SU-DHL-6 (cell line): Measurements from ENCODE around the gene ASAP2.

ENCODE experiments used
- H2AFZ ChIP-seq: fragments of 200-600 bp; sonication (generic); 2 replicates; pipeline ENCODE4 v1.6.1; 2014; ENCODE audit warnings: low read depth, mild to moderate bottlenecking, moderate library complexity, mixed read lengths, antibody characterized with exemption, low read length; ENCODE audit not compliant: severe bottlenecking
- H3F3A ChIP-seq: fragments of 200-600 bp; shearing (Covaris generic); 2 replicates; pipeline ENCODE4 v1.6.0; 2016; ENCODE audit warnings: antibody characterized with exemption, mild to moderate bottlenecking; ENCODE audit not compliant: insufficient read depth
- H3K27ac ChIP-seq: fragments of 200-600 bp; sonication (generic); 2 replicates; pipeline ENCODE4 v1.5.1; 2016; ENCODE audit warnings: low read depth, mild to moderate bottlenecking, low read length, moderate library complexity, mixed read lengths
- H3K27me3 ChIP-seq: fragments of 200-600 bp; sonication (generic), shearing (Covaris generic); 2 replicates; pipeline ENCODE4 v1.6.0; 2014; ENCODE audit warnings: mild to moderate bottlenecking, low read length
- H3K36me3 ChIP-seq: fragments of 200-600 bp; sonication (generic); 2 replicates; pipeline ENCODE4 v1.6.1; 2014; ENCODE audit warnings: mild to moderate bottlenecking, low read length, mixed read lengths
- H3K4me2 ChIP-seq: fragments of 300-600, 200-600 bp; shearing (Covaris generic), sonication (generic); 2 replicates; pipeline ENCODE4 v1.6.0; 2014; ENCODE audit warnings: low read length, low read depth, mild to moderate bottlenecking; ENCODE audit not compliant: poor library complexity, severe bottlenecking
- H3K4me3 ChIP-seq: fragments of 200-600 bp; sonication (generic); 2 replicates; pipeline ENCODE4 v1.5.1; 2014; ENCODE audit warnings: antibody characterized with exemption, low read length, mild to moderate bottlenecking, mixed read lengths; ENCODE audit not compliant: insufficient read depth, poor library complexity, severe bottlenecking
- H3K79me2 ChIP-seq: fragments of 200-600 bp; sonication (generic); 2 replicates; pipeline ENCODE4 v1.6.1; 2014; ENCODE audit warnings: mild to moderate bottlenecking, low read length, moderate library complexity; ENCODE audit not compliant: insufficient read depth
- H3K9ac ChIP-seq: fragments of 200-600 bp; sonication (generic); 2 replicates; pipeline ENCODE4 v1.7.0; 2014; ENCODE audit warnings: mild to moderate bottlenecking, low read length
- H3K9me2 ChIP-seq: fragments of 200-600 bp; sonication (generic); replicated peaks from 2 replicates; pipeline ENCODE4 v1.6.1; 2014; ENCODE audit warnings: low read length; ENCODE audit not compliant: insufficient read depth
- H3K9me3 ChIP-seq: fragments of 200-600 bp; sonication (generic); 2 replicates; pipeline ENCODE4 v1.6.1; 2014; ENCODE audit warnings: low read length, mixed read lengths; ENCODE audit not compliant: insufficient read depth
- H4K20me1 ChIP-seq: fragments of 200-600 bp; sonication (generic); 2 replicates; pipeline ENCODE4 v1.6.1; 2014; ENCODE audit warnings: low read depth, mild to moderate bottlenecking, antibody characterized with exemption, low read length, moderate library complexity, mixed read lengths
- EZH2phosphoT487 ChIP-seq: fragments of 200-600 bp; sonication (generic), shearing (Covaris generic); conservative IDR thresholded peaks from 2 replicates; pipeline ENCODE4 v1.6.1; 2018; ENCODE audit warnings: mild to moderate bottlenecking, antibody characterized with exemption, low read length, moderate library complexity, mixed read lengths
- TF ChIP-seq, protein P1 (sequence below): fragments of 200-600 bp; sonication (generic); IDR thresholded peaks from one replicate; pipeline ENCODE4 v1.5.1; 2017; ENCODE audit warnings: antibody characterized with exemption, mild to moderate bottlenecking, low read length, moderate library complexity; ENCODE audit not compliant: insufficient read depth, poor library complexity, severe bottlenecking

The ASAP2 gene

GRCh38 chr2:9251154-9252001 is 44.8 kb downstream of the ASAP2 start:
- H3K4me2 ChIP-seq = no peak overlapping the region
- no peaks in the 10 kb centered on the region for H3F3A ChIP-seq
- H3K9ac ChIP-seq = no peak overlapping the region

GRCh38 chr2:9252002-9252357 is 45.4 kb downstream of the ASAP2 start:
- no peak overlapping the region for H3K4me2 ChIP-seq
- no peaks in the 10 kb centered on the region for H3K36me3 ChIP-seq
- H3K9me2 ChIP-seq = no peaks in the 10 kb centered on the region
- no peak overlapping the region for H3K9ac ChIP-seq
- no peaks in the 10 kb centered on the region for H3K79me2 ChIP-seq
- no peaks in the 10 kb centered on the region for H3F3A ChIP-seq
- TF ChIP-seq EZH2phosphoT487 = no peak
- TF ChIP-seq, protein P1, sequence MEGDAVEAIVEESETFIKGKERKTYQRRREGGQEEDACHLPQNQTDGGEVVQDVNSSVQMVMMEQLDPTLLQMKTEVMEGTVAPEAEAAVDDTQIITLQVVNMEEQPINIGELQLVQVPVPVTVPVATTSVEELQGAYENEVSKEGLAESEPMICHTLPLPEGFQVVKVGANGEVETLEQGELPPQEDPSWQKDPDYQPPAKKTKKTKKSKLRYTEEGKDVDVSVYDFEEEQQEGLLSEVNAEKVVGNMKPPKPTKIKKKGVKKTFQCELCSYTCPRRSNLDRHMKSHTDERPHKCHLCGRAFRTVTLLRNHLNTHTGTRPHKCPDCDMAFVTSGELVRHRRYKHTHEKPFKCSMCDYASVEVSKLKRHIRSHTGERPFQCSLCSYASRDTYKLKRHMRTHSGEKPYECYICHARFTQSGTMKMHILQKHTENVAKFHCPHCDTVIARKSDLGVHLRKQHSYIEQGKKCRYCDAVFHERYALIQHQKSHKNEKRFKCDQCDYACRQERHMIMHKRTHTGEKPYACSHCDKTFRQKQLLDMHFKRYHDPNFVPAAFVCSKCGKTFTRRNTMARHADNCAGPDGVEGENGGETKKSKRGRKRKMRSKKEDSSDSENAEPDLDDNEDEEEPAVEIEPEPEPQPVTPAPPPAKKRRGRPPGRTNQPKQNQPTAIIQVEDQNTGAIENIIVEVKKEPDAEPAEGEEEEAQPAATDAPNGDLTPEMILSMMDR = no peak
- no peak overlapping the region for H3K4me3 ChIP-seq
- H4K20me1 ChIP-seq = no peaks in the 10 kb centered on the region
- H3K27ac ChIP-seq = no peak overlapping the region
- H3K9me3 ChIP-seq = no peaks in the 10 kb centered on the region
- H3K27me3 ChIP-seq = no peaks in the 10 kb centered on the region
- no peak overlapping the region for H2AFZ ChIP-seq

More at GRCh38 chr2:9251154-9252001, 44.8 kb downstream of the ASAP2 start:
- no peaks in the 10 kb centered on the region for H3K36me3 ChIP-seq
- no peaks in the 10 kb centered on the region for H4K20me1 ChIP-seq
- no peak overlapping the region for H3K4me3 ChIP-seq
- H2AFZ ChIP-seq = no peak overlapping the region
- no peak overlapping the region for H3K27ac ChIP-seq
- H3K9me2 ChIP-seq = no peaks in the 10 kb centered on the region
- H3K9me3 ChIP-seq = no peaks in the 10 kb centered on the region
- no peak for TF ChIP-seq EZH2phosphoT487
- TF ChIP-seq, protein P1 = no peak
- no peaks in the 10 kb centered on the region for H3K27me3 ChIP-seq
- no peaks in the 10 kb centered on the region for H3K79me2 ChIP-seq

DNA sequence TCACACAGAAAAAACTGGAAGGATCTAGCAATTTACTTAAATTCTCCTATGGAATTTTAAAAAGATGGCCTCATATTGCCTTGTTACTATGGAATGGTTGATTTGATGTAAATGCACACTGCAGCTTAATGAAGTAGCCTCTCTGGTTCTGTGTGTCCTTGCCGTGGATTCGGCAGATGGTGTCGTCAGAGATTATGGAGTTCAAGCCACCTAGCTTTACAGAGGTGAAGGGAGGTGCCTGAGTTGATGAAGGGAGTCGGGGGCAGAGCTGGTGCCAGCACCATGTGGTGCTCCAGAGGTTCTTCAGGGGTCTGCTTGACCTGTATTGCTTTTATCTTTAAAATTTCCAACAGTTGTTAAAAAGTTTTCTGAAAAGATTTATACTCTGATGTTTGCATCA is 48.8 kb downstream of the ASAP2 start:
- Histone ChIP-seq H3K4me3 (no peak overlapping the region), H3K36me3 (no peaks in the 10 kb centered on the region), H2AFZ (no peak overlapping the region), H3K27ac (no peak overlapping the region), H3K27me3 (no peaks in the 10 kb centered on the region), H3K9ac (no peak overlapping the region), H3K9me2 (no peaks in the 10 kb centered on the region), H3K9me3 (no peaks in the 10 kb centered on the region), H3F3A (no peaks in the 10 kb centered on the region), H4K20me1 (no peaks in the 10 kb centered on the region), H3K4me2 (no peak overlapping the region), H3K79me2 (no peaks in the 10 kb centered on the region)
- TF ChIP-seq, protein P1 = no peak
- TF ChIP-seq EZH2phosphoT487 = no peak
